HG03521 (cell line): ENCODE results near the gene ASF1A.

ENCODE experiments used
- ATAC-seq: cut with Tn5 transposase; IDR thresholded peaks from one replicate; pipeline ENCODE4 v1.9.1; 2021; ENCODE audit warnings: mild to moderate bottlenecking, moderate library complexity; ENCODE audit not compliant: unreplicated experiment

The ASF1A gene

GRCh38 chr6:118881440-118882313, 12.3 kb upstream of the ASF1A start:
- ATAC-seq: peak; percentile 73

- no peak for ATAC-seq
These were observed 11.5 kb upstream of the ASF1A start for GRCh38 chr6:118882314-118882905.

GRCh38 chr6:118886641-118887040, 7.3 kb upstream of the ASF1A start:
- ATAC-seq: no peak

GRCh38 chr6:118889163-118889562, 4.8 kb upstream of the ASF1A start:
- no peak for ATAC-seq

GRCh38 chr6:118890997-118891790, 2.8 kb upstream of the ASF1A start:
- no peak for ATAC-seq

GRCh38 chr6:118892355-118892991, 1.5 kb upstream of the ASF1A start:
- ATAC-seq: no peak

- ATAC-seq: peak; percentile 12
These were observed 717 bp upstream of the ASF1A start for GRCh38 chr6:118893064-118893806.

GRCh38 chr6:118894425-118895260, 691 bp downstream of the ASF1A start:
- ATAC-seq: peak; percentile 30

GRCh38 chr6:118895261-118895560, 1.3 kb downstream of the ASF1A start:
- no peak for ATAC-seq

GRCh38 chr6:118895859-118896258, 1.9 kb downstream of the ASF1A start:
- ATAC-seq: no peak

GRCh38 chr6:118896339-118897136, 2.6 kb downstream of the ASF1A start:
- no peak for ATAC-seq

GRCh38 chr6:118897386-118897785, 3.4 kb downstream of the ASF1A start:
- no peak for ATAC-seq

- ATAC-seq: no peak
These were observed 6.0 kb downstream of the ASF1A start for GRCh38 chr6:118899948-118900347.

GRCh38 chr6:118902726-118903125, 8.8 kb downstream of the ASF1A start:
- no peak for ATAC-seq

GRCh38 chr6:118903138-118903537, 9.2 kb downstream of the ASF1A start:
- no peak for ATAC-seq

GRCh38 chr6:118903691-118904090, 9.7 kb downstream of the ASF1A start:
- ATAC-seq: no peak

GRCh38 chr6:118905084-118905483, 11.1 kb downstream of the ASF1A start:
- no peak for ATAC-seq

- no peak for ATAC-seq
These were observed 11.9 kb downstream of the ASF1A start for GRCh38 chr6:118905851-118906250.

- no peak for ATAC-seq
These were observed 14.5 kb downstream of the ASF1A start for GRCh38 chr6:118908441-118908840.
